Activated T-cell treated with anti-CD3 and anti-CD28 coated beads for 4 hours (primary cell): ENCODE results near the gene TCEANC2.
"Not testable (repeated sequence)": the region's sequence is repeated elsewhere in the genome, so short reads cannot be mapped to it uniquely, and the experiment has no call there.

ENCODE experiments used
- DNase-seq: peaks from one replicate; pipeline ENCODE4 v3.0.0-alpha.2; 2020

Gene TCEANC2

DNA sequence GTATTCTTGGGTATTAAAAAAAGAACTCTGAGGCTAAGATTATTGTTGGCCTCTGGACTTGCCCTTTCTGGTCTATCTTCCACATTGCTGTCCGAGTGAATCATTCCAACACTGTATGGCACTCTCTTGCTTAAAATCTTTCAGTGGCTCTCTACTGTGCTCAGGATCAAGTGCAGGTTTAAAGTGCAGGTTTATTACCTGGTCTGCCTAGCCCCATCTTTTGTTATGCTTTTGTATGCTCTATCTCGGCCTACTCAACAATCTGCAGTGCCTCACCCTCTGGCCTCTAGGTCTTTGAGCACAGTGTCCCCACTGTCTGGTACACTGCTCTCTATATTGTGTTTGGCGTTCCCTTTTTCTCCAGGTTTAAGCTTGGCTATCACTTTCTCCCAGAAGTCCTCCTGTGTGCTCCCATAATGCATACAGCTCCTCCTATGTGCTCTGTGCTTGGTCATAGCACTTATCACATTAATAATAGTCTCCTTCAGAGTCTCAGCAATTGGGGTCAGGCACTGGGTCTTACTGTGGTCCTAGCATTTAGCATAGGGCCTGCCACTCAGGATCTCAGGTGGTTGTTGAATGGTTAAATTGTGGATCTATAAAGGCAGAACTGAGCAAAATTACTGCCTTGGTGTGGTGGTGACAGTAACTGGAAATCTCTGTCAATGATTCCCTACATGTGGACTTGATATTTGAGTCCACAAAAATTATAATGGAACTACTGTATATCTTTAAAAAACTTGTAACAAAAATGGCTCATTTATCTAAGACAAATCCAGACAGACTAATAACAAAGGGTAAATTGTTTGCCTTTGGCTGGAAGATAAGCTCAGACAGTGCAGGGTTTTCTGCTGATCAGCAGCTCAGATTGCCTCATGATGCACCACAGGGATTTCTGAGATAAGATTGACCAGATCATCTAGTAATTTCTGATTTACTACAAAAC, 24.8 kb upstream of the TCEANC2 start:
- DNase-seq, result no peak

DNA sequence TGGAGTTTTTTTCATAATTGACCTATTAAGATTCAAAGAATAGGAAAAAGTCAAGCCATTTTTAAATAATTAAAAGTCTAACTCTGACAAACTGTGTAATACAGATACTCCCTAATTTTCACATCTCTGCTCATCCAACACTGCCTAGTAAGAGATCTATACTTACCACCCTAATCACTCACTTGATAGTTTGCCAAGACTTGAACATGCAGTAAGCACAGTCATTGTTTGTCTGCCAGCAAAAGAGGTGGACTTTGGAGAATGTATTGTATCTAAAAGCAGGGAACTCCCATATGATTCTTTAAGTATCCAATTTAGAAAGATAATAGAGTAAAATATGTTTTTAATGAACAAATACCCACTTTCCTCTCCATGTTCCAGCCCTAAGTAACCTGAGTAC, 15.9 kb upstream of the TCEANC2 start:
- DNase-seq, result no peak

DNA sequence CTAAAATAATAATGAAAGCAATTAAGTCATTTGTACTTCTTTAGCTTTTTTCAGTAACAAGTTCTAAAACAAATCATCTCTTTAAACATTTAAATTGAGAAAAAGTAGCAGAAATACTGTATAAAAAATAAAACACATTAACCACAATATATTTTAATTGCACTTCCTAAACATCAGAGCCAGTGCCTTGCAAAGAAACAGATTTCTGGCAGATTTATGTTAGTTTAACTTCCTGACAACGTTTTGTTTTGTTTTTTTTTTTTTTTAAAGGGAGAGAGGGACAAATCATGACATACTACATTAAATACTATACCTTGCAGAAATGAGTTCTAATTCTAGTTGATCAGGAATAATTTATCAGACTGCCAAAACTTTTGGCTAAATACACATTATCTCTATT, 11.6 kb upstream of the TCEANC2 start:
- no peak for DNase-seq

DNA sequence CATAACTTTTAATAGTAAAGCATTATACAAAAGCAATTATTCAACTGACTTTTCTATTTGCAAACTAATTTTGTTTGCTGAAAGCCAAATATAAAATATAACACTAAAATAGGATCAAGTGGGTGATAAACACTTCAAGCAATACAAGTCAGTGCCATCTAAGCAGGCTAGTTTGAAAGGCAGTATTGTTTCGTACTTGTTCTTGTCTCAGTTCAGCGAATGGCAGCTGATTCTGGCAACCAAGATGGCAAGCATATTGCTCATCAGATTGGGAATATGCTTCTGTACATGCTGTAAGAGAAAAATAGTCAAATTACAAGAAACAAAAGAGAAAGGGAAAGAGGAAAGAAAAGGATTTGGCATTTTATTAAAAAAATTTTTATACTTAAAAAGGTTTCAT, 7.9 kb upstream of the TCEANC2 start:
- no peak for DNase-seq

DNA sequence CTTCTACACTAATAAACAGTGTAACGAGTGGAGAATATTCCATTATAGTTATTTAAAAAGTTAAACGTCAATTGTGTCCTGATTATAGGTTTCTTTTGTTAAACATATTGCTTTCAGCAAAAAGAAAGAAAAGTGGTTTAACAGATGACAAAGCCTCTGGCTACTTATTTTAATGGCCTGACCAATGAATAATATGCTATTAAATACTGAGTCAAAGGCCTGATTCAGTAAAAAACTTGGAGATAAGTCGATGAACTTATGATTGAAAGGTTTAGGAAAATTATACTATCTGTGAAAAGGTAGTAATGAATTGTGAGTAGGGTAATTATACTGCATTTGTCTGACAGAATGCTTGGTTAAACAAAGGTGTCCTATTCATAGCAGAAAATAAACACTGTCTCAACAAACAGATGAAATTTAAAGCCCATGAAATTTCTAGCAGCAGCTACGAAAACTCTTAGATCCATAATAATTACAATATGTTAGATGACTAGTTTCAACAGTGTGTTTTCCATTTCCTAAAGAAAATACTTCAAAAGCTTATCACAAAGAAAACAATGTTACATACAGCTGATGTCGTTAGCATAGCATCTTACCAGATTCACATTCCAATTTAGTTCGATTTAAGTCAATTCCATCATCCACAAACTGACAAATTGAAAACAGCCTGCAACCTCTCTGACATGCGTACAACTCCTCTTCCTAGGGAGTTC, 6.6 kb upstream of the TCEANC2 start:
- DNase-seq, result no peak

DNA sequence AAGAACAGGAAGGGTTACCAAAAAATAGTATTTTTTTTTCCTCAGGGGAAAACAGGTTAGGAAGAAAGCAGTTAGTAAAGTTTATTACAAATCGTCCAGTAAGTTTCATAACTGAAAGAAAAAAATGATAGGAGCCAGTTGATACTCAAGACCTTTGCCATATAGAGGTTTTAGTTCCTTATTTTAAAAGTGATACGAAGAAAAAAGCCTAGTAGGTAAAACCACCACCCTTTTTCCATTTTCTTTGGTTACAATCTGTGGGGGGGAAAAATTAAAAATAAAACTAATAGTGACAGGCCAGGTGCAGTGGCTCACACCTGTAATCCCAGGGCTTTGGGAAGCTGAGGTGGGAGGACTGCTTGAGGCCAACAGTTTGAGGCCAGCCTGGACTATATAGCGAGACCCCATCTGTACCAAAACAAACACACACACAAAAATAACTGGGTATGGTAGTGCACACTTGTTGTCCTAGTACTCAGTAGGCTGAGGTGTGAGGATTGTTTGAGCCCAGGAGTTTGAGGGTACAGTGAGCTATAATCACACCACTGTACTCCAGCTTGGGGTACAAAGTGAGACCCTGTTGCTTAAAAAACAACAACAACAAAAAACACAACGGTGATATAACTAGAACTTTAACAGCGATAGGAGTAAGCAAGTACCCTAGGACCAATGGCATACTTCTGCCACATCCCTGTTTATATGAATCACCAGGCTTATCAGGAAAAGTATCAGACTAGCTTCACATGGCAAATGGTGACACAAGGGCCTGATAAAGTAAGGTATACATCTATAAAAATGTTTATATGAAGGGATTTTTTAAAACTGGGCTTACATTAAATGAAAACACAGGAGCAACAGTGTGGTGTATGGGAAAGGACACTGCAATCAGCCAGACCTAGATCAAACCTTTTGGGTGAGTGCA, 5.8 kb upstream of the TCEANC2 start:
- no peak for DNase-seq

DNA sequence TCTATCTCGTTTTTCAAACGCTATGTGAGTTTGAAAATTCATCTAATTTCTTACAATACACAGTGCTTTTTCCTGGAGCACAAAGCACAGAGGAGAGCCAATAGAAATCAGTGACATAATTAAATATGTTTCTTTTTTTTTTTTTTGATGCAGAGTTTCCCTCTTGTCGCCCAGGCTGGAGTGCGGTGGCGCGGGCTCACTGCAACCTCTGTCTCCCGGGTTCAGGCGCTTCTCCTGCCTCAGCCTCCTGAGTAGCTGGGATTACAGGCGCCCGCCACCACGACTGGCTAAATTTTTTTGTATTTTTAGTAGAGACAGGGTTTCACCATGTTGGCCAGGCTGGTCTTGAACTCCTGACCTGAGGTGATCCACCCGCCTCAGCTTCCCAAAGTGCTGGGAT, 3.0 kb upstream of the TCEANC2 start:
- not testable (repeated sequence) for DNase-seq

DNA sequence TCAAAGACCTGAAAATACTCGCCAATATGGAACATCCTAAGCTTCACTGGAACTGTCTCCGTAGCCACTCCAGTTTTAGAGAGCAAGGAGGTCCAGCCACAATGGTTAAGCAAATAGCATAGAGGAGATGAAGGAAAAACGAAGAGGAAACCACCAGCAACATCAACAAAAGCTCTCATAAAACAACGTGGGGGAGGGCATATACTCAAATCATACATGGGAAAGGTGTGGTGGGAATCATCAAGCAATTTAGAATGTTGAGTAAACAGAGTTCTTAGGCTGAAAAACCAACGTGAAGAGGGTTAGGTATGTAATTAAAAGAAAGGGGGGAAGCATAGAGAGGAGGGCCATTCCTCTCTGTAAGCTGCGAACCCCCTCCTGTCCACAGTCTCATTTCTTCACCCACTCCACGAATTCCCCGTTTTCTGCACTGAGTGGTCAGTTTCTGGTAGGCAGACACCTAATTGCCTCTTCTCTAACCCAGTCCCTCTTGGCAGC, 1.4 kb upstream of the TCEANC2 start:
- no peak for DNase-seq

DNA sequence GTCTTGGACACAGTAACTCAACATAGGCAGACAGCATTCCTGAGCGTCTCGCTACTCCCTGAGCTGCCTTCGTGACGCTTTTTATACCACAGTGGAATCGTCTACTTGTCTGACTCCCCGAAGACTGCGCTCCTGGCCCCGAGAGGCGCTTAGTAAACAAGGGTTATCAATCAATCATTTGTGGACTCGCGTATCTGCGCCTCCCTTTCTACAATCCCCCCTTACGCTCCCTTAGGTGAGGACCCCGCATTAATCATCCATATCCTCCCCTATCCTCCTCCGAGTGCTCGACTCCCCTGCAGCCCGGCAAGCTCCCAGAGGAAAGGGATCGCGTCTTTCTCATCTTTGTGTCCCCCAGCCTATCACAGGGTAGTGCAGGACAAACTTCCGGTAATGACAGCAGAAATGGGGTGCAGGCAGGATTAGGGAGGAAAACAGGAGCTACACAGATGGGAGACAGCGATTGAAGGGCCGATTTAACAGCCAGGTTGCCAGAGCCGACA, 926 bp upstream of the TCEANC2 start:
- peak; percentile 10 for DNase-seq

DNA sequence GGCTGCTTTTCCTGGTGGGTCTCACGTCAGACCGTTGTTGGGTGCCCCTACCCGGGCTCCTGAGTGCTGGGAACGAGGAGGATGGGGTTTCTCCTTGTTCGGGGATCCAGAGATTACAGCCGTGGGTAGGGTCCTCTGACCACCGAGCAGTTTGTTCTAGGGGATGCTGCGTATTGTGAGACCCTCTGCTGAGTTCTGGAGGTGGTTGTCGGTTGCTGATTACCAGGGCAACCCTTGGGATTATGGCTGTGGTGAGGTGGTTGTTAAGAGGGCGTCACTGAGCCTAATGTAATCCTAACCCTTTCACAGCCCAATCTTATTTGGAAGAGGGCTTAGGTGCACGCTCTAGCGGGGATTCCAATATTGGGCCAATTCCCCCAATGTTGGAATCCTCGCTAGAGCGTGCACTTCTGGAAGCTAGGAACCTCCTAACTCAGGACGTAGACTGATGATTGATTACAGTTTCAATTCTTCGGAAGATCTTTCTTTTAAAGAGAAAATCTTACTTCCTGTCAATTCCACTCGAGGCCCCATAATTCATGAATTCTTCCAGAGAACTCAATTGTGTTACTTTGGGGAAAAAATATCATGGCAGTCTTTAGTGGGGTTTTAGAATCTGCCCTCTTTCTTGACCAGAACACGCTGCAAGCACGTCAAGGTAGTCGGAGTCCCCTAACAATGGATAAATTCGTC, 483 bp downstream of the TCEANC2 start:
- no peak for DNase-seq

DNA sequence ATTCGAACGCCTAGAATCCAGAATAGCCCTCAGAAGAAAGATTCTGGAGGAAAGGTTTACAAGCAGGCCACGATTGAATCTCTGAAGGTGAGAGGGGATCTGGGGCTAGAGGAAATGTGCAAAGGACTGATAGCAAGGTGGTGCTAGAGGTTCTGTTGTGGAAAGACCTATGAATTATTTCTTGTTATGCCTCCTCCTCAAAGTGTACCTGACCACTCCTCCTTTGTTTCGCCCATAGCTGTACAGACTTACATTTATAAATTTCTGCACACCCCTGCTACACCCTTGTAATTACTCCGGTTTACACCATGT, 986 bp downstream of the TCEANC2 start:
- no peak for DNase-seq

DNA sequence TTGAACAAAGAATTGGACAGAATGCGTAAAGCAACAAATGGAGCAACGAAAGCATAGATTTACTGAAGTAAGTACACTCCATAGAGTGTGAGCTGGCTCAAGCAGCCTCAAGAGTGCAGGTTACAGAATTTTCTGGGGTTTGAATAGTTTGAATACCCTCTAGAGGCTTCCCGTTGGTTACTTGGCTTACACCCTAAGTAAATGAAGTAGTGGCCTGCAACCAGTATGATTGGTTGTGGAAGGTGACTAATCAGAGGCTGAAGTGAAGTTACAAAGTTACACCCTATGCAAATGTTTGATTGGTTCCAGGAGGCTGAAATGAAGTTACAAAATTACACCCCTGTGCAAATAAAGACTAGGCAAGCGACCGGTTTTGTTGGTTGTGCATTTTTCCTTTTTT, 10.9 kb downstream of the TCEANC2 start:
- no peak for DNase-seq

DNA sequence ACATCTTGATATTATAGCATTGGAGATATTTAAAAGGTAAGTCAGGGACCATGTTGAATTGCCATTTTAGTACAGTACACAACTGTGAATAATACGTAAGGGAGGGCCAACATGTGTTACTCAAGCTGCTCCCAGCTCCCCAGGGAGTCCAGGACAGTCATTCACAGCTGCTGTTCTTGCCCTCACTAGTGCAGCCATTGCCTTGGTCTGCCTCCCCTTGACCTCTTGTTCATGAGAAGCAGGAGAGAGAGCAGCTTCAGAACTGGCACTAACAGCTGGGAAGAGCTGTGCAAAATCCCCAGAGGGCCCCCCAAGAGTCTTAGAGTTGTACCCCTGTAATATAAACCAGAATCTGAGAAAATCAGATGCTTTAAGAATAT, 16.4 kb downstream of the TCEANC2 start:
- no peak for DNase-seq

DNA sequence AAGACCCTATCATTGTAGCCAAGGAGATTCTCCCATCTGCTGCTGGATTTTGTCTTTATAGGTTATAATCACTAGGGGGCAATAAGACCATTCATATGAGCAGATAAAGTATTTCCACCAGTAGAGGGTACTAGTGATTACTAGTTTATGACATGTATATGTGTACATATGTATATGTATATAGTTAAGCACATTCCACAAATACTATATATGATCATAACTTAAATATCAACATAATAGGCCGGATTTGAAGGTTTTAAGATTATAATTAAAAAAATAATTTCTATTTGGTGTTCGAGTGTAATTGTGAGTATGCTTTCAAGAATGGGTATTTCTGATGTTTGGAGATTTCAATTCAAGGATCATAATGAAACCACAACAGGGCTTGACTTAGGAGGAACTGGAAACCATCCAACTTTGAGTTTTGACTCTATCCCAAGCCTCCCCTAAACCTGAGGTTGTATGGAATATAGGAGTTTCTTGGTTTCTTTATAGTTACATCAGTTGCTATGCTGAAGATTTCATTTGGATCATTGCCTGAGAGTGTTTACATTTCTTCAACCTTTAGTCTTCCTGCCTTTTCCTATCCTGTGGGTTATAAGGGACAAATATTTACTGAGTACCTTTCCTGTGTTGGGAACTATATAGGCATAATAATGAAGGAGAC, 16.9 kb downstream of the TCEANC2 start:
- DNase-seq, result no peak

DNA sequence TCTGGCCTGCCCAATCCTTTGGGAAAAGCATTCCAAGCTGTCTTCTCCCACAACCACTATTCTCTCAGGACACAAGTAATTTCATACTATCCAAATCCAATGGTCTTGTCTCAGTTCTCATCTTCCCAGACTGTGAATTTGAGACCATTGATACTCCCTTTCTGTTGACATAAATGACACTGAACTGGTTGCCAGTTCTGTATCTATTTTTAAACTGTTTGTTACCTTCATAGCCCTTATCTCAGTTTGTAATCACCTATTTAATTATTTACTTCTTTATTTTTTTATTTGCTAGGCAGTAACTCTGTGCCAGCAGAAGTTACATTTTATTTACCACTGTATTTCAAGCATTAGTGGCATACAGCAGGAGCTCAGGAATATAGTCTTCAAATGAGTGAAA, 24.0 kb downstream of the TCEANC2 start:
- no peak for DNase-seq

DNA sequence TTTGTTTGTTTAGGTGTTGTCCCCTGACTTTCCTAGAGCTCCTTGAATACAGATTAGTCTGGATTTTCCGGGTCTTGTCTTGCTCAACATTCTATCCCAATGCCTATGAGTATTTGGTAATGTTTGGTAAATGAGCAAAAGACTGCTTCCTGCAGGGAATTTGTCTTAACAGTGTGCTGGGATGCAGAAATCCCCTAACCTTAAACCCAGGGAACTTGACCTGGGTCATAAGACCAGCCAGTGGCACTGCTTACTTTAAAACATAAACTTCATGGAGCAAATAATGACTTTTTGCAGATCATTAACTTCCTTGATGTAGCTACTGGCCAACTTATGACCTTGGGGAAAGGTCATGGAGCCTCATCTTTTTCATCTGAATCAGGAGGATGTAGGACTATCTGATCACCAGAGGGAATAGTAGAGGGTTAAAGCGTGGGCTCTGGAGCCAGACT, 27.2 kb downstream of the TCEANC2 start:
- DNase-seq, result no peak

DNA sequence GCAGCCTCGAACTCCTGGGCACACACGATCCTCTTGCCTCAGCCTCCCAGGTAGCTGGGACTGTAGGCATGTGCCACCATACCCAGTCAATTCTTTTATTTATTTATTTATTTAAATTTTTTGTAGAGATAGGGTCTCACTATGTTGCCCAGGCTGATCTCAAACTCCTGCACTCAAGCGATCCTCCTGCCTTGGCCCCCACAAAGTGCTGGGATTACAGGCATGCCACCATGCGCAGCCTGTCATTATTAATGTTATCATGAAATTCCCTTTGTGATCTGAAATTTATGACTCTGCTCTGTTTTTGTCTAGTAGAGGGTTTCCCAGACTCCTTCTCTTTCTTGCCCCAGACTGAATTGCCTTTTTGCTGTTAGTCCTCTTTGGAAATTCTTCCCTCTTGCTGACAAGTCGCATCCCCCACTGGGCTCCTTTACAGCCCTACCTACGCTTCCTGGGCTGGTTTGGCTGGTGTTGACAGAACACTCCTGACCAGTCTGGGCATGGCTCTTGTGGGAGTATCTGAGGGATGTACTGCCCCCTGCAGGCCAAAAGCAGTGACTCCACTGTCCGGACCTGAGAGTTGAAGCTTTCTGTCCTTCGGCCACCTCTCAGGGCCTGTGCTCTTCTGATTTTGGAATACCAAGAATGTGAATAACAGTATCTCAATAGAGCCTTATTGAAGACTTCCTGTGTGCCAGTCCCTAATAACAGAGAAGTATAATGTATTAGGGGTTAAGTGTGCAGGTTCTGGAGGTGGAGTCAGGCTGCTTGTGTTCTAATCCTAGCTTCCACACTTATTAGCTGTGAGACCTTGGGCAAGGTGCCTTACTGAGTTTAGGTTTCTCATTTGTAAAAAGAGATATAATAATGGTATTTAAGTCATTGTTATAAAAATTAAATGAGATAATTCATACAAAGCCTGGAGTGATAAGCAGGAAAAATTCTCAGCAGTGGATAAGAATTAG, 28.2 kb downstream of the TCEANC2 start:
- peak; percentile 31 for DNase-seq

DNA sequence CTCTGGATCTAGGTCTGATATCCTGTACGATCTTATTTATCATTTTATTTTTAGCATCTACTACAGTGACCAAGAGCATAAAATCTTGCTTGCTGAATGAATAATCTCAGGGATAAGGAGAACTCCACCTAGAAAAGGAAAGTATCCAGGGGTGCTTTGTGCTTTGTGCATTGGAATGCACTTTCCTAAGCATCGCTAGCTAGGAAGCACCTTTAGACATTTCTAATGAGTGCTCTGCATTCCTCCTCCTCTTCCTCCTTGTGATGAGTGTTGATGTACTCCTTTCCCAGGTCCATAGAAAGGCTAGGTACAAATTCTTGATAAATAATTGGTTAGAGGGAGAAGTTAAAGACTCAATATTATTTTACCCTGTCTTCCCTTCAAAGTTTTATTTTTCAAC, 31.4 kb downstream of the TCEANC2 start:
- no peak for DNase-seq

DNA sequence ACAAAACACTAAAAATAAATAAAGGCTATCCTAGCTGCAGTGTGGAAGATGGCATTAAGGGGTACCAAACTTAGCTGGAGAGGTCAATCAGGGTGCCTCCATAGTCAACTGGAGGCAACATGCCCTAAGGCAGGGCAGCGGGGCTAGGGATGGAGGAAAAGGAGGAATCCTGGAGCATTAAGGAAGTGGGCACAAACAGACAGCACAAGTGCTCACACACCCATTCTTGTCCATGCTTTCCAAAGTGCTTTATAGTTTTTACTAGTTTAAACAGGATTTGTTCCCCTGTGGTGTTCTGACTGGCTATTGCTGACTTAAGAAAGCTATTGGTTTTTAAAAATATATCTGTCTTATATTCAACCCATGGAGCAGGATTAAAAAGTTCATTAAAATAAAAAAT, 33.3 kb downstream of the TCEANC2 start:
- no peak for DNase-seq

DNA sequence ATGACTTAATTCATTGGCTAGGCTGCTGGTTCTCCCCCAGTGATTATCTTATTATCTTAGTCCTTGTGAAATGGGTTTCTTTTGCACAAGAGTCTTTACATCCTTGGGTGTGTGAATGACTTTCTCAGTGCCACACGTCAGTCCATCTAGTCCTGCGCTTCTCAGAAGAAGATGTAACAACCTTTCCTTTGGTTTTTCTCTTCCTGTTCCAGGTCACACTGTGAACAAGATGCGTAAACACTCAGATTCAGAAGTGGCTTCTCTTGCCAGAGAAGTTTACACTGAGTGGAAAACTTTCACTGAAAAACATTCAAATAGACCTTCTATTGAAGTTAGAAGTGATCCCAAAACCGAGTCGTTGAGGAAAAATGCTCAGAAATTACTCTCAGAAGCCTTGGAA, 35.0 kb downstream of the TCEANC2 start:
- no peak for DNase-seq

DNA sequence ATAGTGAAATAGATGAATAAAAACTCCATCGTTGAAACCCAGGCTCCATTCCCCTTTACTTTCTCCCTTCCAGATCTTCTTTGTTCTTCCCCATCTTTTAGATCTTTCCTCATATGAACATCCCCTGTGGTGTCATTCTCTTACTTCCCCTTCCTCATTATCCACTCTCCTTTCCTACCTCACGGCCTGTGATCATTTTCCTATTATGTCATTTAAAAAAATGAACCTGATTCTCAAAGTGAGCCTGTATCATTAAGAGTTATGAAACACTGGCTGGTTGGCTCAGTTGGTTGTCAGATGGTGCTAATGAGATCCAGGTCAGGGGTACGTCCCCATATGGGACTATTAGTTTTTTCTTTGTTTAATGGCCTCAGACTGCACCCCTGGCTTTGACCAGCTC, 38.3 kb downstream of the TCEANC2 start:
- DNase-seq, result no peak
